Caco-2 (cell line): ENCODE data around the gene NSMF. TPM values are rescaled to one million over a fixed set of nuclear protein-coding genes. Genes with fewer than 3 reads are reported as not detected.

Experiments
- BruUV-seq: library from RNA; stranded (reverse); fragments of 400-500 nt; replicated peaks from 2 replicates; lab custom pipeline; 2021; lab: Mats Ljungman, UMichigan
- CTCF ChIA-PET: fragments of 300-600 bp; sonication (Branson Sonifier 250); formaldehyde crosslinking; loops from one replicate; lab custom pipeline; 2022; ENCODE audit warnings: antibody characterized with exemption; lab: Charles Lee
- POLR2A ChIA-PET: fragments of 300-600 bp; sonication (Branson Sonifier 250); formaldehyde crosslinking; loops from one replicate; lab custom pipeline; 2022; ENCODE audit warnings: antibody characterized with exemption; lab: Charles Lee
- DNase-seq, 2 experiments: peaks; one replicate each; pipeline versions ENCODE4 v3.0.0 to v3.0.0-alpha.2; 2020 to 2022
- H3K27me3 ChIP-seq: replicated peaks from 2 replicates; pipeline ENCODE4 v1.6.0; 2011; ENCODE audit warnings: low read length; ENCODE audit not compliant: control insufficient read depth, insufficient read depth
- H3K36me3 ChIP-seq: 2 replicates; pipeline ENCODE4 v1.5.1; 2011; ENCODE audit warnings: low read length; ENCODE audit not compliant: control insufficient read depth, insufficient read depth
- H3K4me1 ChIP-seq: fragments of 250-450 bp; sonication (Bioruptor Pico); 2 replicates; pipeline ENCODE4 v1.5.1; 2020; ENCODE audit warnings: mild to moderate bottlenecking
- H3K4me3 ChIP-seq: 2 replicates; pipeline ENCODE4 v1.5.1; 2011; ENCODE audit warnings: low read depth, mild to moderate bottlenecking, control low read depth, low read length
- H3K9me3 ChIP-seq: fragments of 250-450 bp; sonication (Bioruptor Pico); 2 replicates; pipeline ENCODE4 v1.5.1; 2020; ENCODE audit warnings: mild to moderate bottlenecking, moderate library complexity
- H3K27ac Mint-ChIP-seq: one replicate; pipeline ENCODE4 v1.8.0; 2022; ENCODE audit warnings: mixed read lengths; ENCODE audit not compliant: unreplicated experiment
- H3K27me3 Mint-ChIP-seq: one replicate; pipeline ENCODE4 v1.8.0; 2022; ENCODE audit warnings: mixed read lengths; ENCODE audit not compliant: insufficient read depth, unreplicated experiment
- H3K36me3 Mint-ChIP-seq: one replicate; pipeline ENCODE4 v1.8.0; 2022; ENCODE audit warnings: mild to moderate bottlenecking, mixed read lengths; ENCODE audit not compliant: insufficient read depth, unreplicated experiment
- H3K4me1 Mint-ChIP-seq: one replicate; pipeline ENCODE4 v1.8.0; 2022; ENCODE audit warnings: low read depth, mixed read lengths; ENCODE audit not compliant: unreplicated experiment
- H3K4me3 Mint-ChIP-seq: one replicate; pipeline ENCODE4 v1.8.0; 2022; ENCODE audit warnings: mild to moderate bottlenecking, moderate library complexity, mixed read lengths; ENCODE audit not compliant: unreplicated experiment
- H3K9me3 Mint-ChIP-seq: one replicate; pipeline ENCODE4 v1.8.0; 2022; ENCODE audit warnings: mixed read lengths; ENCODE audit not compliant: unreplicated experiment
- intact Hi-C: fragments of 100-400 bp; cut with micrococcal nuclease; formaldehyde crosslinking; loops from one replicate; pipeline ENCODE4 v1.10.0; 2022; ENCODE audit not compliant: unreplicated experiment
- total RNA-seq: library from RNA; stranded (reverse); gene quantifications from 2 replicates; pipeline ENCODE4 v1.2.3, GENCODE V29; 2022
- TF ChIP-seq, protein P1 (sequence below), 2 experiments: fragments of 200-600 bp in 1 of 2; IDR thresholded peaks; 1 replicate in 1 of 2; 2 replicates in 1 of 2; pipeline versions ENCODE4 v1.5.1 to v1.8.0; 2011 to 2022; ENCODE audit warnings: antibody characterized with exemption in 1 of 2, control low read depth in 1 of 2, inconsistent platforms in 1 of 2, low read depth in 1 of 2, low read length in 1 of 2, mild to moderate bottlenecking in 1 of 2, moderate library complexity in 1 of 2; ENCODE audit not compliant: insufficient read depth in 1 of 2, severe bottlenecking in 1 of 2, unreplicated experiment in 1 of 2

Gene NSMF
- total RNA-seq, 1 experiment from 2014 or later: 67.6 TPM

DNA sequence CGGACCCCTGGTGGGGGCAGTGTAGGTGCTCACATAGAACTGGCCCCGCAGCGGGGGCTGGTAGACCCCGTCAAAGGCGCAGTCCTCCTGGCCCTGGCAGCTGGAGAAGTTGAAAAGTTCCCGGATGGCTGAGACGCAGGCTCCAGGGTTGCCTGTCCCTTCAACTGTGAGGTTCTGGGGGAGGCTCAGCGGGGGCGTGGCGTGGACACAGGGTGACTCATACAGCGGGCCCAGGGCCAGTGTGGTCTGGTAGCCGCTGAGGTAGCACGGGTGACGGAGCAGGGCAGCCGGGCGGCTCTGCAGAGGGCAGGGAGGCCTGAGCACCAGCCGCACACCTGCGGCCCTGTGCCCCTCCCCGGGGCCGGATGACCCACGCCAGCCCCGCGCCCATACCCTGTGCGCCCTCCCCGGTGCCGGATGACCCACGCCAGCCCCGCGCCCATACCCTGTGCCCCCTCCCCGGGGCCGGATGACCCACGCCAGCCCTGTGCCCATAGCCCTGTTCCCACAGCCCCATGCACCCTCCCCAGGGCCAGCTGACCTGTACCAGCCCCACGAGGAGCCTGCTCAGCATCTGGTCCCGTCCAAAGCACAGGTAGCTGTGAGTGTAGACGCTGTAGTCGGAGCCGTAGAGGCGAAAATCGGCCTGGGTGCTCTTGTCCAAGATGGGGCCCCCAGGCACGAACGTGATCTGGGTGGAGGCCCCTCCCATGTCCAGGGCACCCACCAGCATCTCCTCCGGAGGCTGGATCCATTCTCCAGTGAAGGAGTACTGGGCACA is 23.0 kb downstream of the NSMF start:
- intact Hi-C loops: no loop called here
- Mint-ChIP-seq H3K9me3 (no peaks in the 10 kb centered on the region), H3K36me3 (peaks cover 30% of the 10 kb centered on the region), H3K27me3 (no peaks in the 10 kb centered on the region), H3K4me3 (no peak overlapping the region), H3K4me1 (no peaks in the 10 kb centered on the region), H3K27ac (no peak overlapping the region)
- ChIA-PET CTCF (interaction anchor here (0.9 kb wide), 1 partner anchor 13 kb away, joined by 3 read pairs; the partner anchor contains the start of genes EXD3 and NOXA1), POLR2A (interaction anchor here (1.8 kb wide), 1 partner anchor 13 kb away, joined by 8 read pairs; the partner anchor contains the start of genes EXD3 and NOXA1)
- Histone ChIP-seq H3K27me3 (no peaks in the 10 kb centered on the region), H3K4me1 (peaks cover 11% of the 10 kb centered on the region), H3K9me3 (no peaks in the 10 kb centered on the region), H3K4me3 (no peak overlapping the region), H3K36me3 (no peaks in the 10 kb centered on the region)
- no TSS peak for BruUV-seq
- no peak for DNase-seq
- TF ChIP-seq, protein P1, sequence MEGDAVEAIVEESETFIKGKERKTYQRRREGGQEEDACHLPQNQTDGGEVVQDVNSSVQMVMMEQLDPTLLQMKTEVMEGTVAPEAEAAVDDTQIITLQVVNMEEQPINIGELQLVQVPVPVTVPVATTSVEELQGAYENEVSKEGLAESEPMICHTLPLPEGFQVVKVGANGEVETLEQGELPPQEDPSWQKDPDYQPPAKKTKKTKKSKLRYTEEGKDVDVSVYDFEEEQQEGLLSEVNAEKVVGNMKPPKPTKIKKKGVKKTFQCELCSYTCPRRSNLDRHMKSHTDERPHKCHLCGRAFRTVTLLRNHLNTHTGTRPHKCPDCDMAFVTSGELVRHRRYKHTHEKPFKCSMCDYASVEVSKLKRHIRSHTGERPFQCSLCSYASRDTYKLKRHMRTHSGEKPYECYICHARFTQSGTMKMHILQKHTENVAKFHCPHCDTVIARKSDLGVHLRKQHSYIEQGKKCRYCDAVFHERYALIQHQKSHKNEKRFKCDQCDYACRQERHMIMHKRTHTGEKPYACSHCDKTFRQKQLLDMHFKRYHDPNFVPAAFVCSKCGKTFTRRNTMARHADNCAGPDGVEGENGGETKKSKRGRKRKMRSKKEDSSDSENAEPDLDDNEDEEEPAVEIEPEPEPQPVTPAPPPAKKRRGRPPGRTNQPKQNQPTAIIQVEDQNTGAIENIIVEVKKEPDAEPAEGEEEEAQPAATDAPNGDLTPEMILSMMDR (IDR thresholded peaks at IDR 0.05; ENCODE audit: insufficient read depth in 1 of 2, low read depth in 1 of 2, low read length in 1 of 2, severe bottlenecking in 1 of 2, unreplicated experiment in 1 of 2): no peak

DNA sequence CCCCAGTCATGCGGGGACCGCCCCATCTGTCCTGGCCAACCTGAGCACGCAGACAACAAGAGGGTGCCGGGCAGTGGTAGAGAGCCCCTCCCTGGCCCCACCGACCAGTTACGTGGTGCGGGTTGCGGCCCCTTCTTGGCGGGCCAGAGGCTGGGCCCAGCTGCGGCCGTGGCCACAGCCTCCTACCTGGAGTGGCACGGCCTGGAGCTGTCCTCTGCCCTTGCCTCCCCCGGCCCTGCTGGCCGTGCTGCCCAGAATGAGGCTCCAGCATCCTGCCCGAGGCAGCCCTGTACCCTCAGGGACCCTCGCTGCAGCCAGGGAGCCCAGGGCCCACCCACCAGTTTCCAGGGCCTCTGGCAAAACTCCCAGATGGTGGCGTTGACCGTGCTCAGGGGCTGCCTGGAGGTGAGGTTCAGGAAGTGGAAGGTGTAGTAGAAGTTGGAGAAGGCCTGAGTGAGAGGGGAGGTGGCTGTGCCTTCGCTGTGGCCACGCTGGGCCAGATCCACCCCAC is 23.7 kb downstream of the NSMF start:
- Mint-ChIP-seq H3K36me3 (peaks cover 30% of the 10 kb centered on the region), H3K4me1 (no peaks in the 10 kb centered on the region), H3K4me3 (no peak overlapping the region), H3K27ac (peak overlapping the region; percentile 22), H3K27me3 (no peaks in the 10 kb centered on the region), H3K9me3 (no peaks in the 10 kb centered on the region)
- no peaks in the 10 kb centered on the region for H3K9me3 ChIP-seq
- ChIA-PET POLR2A (interaction anchor here (0.6 kb wide), 1 partner anchor 212 kb away, joined by 4 read pairs; no protein-coding TSS in a partner anchor), CTCF (interaction anchor here (0.9 kb wide), 1 partner anchor 13 kb away, joined by 7 read pairs; the partner anchor contains the start of genes EXD3 and NOXA1)
- TF ChIP-seq, protein P1 (IDR thresholded peaks at IDR 0.05; ENCODE audit: insufficient read depth in 1 of 2, low read depth in 1 of 2, low read length in 1 of 2, severe bottlenecking in 1 of 2, unreplicated experiment in 1 of 2): no peak
- no peaks in the 10 kb centered on the region for H3K27me3 ChIP-seq
- intact Hi-C loops: no loop called here
- DNase-seq: no peak
- BruUV-seq: no TSS peak
- H3K4me3 ChIP-seq: no peak overlapping the region
- peaks cover 11% of the 10 kb centered on the region for H3K4me1 ChIP-seq
- no peaks in the 10 kb centered on the region for H3K36me3 ChIP-seq

GRCh38 chr9:137434498-137435380 is 24.4 kb downstream of the NSMF start:
- no peak for DNase-seq
- Histone ChIP-seq H3K4me1 (peaks cover 11% of the 10 kb centered on the region), H3K4me3 (no peak overlapping the region), H3K36me3 (no peaks in the 10 kb centered on the region), H3K27me3 (no peaks in the 10 kb centered on the region), H3K9me3 (no peaks in the 10 kb centered on the region)
- ChIA-PET CTCF (interaction anchor here (0.9 kb wide), 1 partner anchor 12 kb away, joined by 7 read pairs; the partner anchor contains the start of genes EXD3 and NOXA1), POLR2A (interaction anchor here (0.6 kb wide), 1 partner anchor 211 kb away, joined by 4 read pairs; no protein-coding TSS in a partner anchor)
- no peak overlapping the region for H3K4me3 Mint-ChIP-seq
- H3K36me3 Mint-ChIP-seq: peaks cover 30% of the 10 kb centered on the region
- H3K27me3 Mint-ChIP-seq: no peaks in the 10 kb centered on the region
- intact Hi-C loops: no loop called here
- no TSS peak for BruUV-seq
- peak overlapping the region; percentile 22 for H3K27ac Mint-ChIP-seq
- no peaks in the 10 kb centered on the region for H3K9me3 Mint-ChIP-seq
- H3K4me1 Mint-ChIP-seq: no peaks in the 10 kb centered on the region
- TF ChIP-seq, protein P1 (IDR thresholded peaks at IDR 0.05; ENCODE audit: insufficient read depth in 1 of 2, low read depth in 1 of 2, low read length in 1 of 2, severe bottlenecking in 1 of 2, unreplicated experiment in 1 of 2): no peak
